ENCODE results near the gene MNS1. TPM values are rescaled to one million over a fixed set of nuclear protein-coding genes. Genes with fewer than 3 reads are reported as not detected.

MNS1 gene, protein sequence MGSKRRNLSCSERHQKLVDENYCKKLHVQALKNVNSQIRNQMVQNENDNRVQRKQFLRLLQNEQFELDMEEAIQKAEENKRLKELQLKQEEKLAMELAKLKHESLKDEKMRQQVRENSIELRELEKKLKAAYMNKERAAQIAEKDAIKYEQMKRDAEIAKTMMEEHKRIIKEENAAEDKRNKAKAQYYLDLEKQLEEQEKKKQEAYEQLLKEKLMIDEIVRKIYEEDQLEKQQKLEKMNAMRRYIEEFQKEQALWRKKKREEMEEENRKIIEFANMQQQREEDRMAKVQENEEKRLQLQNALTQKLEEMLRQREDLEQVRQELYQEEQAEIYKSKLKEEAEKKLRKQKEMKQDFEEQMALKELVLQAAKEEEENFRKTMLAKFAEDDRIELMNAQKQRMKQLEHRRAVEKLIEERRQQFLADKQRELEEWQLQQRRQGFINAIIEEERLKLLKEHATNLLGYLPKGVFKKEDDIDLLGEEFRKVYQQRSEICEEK
- total RNA-seq (2014; rRNA removed; shearing (Covaris generic)) = 1.4 and 2.9 TPM in 2 replicates
- 3.6 and 4.2 TPM in 2 replicates for polyA plus RNA-seq (2016; fragmentation: Nextera tagmentation; extraction: Ambion mirVana)

DNA sequence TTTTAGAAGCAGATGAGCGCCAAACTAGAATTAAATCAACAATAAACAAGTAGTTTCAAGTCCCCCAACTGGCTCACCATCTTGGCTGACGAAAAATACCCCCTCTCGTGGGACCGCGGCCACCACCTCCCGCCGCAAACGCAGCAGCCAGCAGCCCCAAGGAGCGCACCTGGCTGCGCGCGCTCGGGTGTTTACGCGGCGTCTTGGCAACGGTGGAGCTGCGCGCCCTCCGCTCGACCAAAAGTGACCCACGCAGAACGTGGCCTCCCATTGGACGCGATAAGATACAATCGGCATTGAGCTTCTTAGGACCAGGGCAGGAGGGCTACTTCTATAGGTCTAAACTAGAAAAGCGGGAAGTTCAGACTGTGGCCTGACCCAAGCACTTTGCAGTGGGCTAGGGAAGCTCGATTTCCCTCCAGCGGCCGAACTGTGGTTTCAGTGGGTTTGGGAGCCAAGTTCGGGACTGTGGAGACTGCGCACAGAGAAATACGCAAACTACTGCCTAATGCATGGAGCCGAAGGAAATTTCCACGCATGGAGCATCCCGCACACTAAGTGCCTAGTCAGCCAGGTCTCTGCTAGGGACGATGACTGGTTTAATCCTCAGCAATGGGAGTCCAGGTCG lies at the start of gene MNS1:
MNS1 (minus strand) TSS at position 245 of the 628 bp plus-strand sequence; CDS start at position 80, 165 bp downstream.
- Histone ChIP-seq H3K9me3 (ENCODE audit: low read depth) (no peaks in the 10 kb centered on the region), H3K4me3 (peak within 1 kb of the TSS; percentile 85), H3K27ac (no peak within 1 kb of the TSS), H3K4me1 (ENCODE audit: insufficient read depth) (no peaks in the 10 kb centered on the region), H3K36me3 (ENCODE audit: low read depth) (no peaks in the 10 kb centered on the region), H2AFZ (peak within 1 kb of the TSS; percentile 98), H3K9ac (peak within 1 kb of the TSS; percentile 83), H3K27me3 (replicated peaks; ENCODE audit: insufficient read depth) (no peaks in the 10 kb centered on the region), H3K4me2 (ENCODE audit: unreplicated experiment) (peak within 1 kb of the TSS; percentile 94), H3F3A (ENCODE audit: insufficient read depth) (no peaks in the 10 kb centered on the region), H4K20me1 (ENCODE audit: insufficient read depth) (no peaks in the 10 kb centered on the region), H3K79me2 (ENCODE audit: insufficient read depth) (no peaks in the 10 kb centered on the region), H3K9me2 (ENCODE audit: insufficient read depth) (no peaks in the 10 kb centered on the region)
- in situ Hi-C loops (cut with MboI) = no loop called here
- peak; percentile 98 for DNase-seq
- no peak for TF ChIP-seq EZH2 (IDR thresholded peaks at IDR 0.05; ENCODE audit: insufficient read depth, poor library complexity, severe bottlenecking)
- TF ChIP-seq EZH2phosphoT487 (IDR thresholded peaks at IDR 0.05; ENCODE audit: insufficient read depth, low read depth) = no peak
- 1% methylated on average over 38 of the region's 38 CpGs for WGBS, 2 experiments (ENCODE audit: low coverage in 1 of 2, low lambda C conversion rate in 2 of 2, missing lambda C conversion rate in 2 of 2)

DNA sequence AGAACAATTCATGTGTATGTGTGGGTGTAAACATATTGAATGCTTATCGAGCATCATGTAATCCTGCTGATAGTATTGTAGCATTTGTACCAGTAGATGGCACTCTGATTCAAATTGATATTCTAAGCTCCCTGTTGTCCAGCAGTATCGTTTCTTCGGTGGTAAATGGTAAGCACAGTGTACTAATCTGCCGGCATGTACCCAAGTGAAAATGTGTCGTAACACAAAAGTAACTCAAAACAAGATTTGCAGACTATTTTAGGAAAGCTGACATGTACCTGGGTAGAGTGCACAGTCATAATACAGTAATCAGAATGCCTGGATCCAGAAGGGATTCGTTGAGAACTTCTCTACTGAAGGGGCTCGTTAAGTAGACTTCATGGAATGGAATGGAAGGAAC lies 31.7 kb upstream of the MNS1 start:
- Histone ChIP-seq H2AFZ (peak overlapping the region; percentile 83), H3K4me1 (ENCODE audit: insufficient read depth) (no peaks in the 10 kb centered on the region), H3K36me3 (ENCODE audit: low read depth) (no peaks in the 10 kb centered on the region), H4K20me1 (ENCODE audit: insufficient read depth) (no peaks in the 10 kb centered on the region), H3K4me2 (ENCODE audit: unreplicated experiment) (peak overlapping the region; percentile 69), H3K9me3 (ENCODE audit: low read depth) (no peaks in the 10 kb centered on the region), H3F3A (ENCODE audit: insufficient read depth) (no peaks in the 10 kb centered on the region), H3K9me2 (ENCODE audit: insufficient read depth) (no peaks in the 10 kb centered on the region), H3K79me2 (ENCODE audit: insufficient read depth) (no peaks in the 10 kb centered on the region), H3K27me3 (replicated peaks; ENCODE audit: insufficient read depth) (no peaks in the 10 kb centered on the region; the same call in 1 of the 2 replicates), H3K9ac (0 out of 2 replicates have a peak overlapping the region, but pooled peaks have one; percentile 10), H3K4me3 (peak overlapping the region; percentile 58), H3K27ac (no peak overlapping the region)
- no peak for TF ChIP-seq EZH2phosphoT487 (IDR thresholded peaks at IDR 0.05; ENCODE audit: insufficient read depth, low read depth)
- TF ChIP-seq EZH2 (IDR thresholded peaks at IDR 0.05; ENCODE audit: insufficient read depth, poor library complexity, severe bottlenecking) = no peak
- in situ Hi-C loops (cut with MboI) = loop anchor here (10.0 to 25.0 kb wide), 4 partner anchors 391 to 1041 kb away; no protein-coding TSS in a partner anchor
- DNase-seq = peak; percentile 73
- 11 to 14% methylated on average over 7 of the region's 7 CpGs for WGBS, 2 experiments (ENCODE audit: low coverage in 1 of 2, low lambda C conversion rate in 2 of 2, missing lambda C conversion rate in 2 of 2)

DNA sequence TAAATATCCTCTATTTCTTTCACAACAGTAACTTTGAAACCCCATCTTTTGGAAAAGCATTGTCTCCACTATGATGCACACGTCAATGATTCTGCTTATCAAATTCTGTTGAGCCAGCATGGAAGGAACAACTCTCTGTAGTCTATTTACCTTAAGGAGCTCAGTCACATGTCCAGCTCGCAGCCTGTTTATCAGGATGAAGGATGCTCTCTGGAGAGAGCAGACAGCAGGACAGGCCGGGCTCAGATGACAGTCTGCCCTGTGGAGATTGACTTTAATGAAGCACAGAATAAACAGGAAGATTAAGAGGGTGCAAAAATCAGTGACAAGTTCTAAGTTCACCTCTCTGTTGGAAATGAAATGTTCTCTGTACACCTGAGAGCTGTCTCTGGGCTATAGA lies 30.6 kb upstream of the MNS1 start:
- 62 to 78% methylated on average over 3 of the region's 3 CpGs for WGBS, 2 experiments (ENCODE audit: low coverage in 1 of 2, low lambda C conversion rate in 2 of 2, missing lambda C conversion rate in 2 of 2)

DNA sequence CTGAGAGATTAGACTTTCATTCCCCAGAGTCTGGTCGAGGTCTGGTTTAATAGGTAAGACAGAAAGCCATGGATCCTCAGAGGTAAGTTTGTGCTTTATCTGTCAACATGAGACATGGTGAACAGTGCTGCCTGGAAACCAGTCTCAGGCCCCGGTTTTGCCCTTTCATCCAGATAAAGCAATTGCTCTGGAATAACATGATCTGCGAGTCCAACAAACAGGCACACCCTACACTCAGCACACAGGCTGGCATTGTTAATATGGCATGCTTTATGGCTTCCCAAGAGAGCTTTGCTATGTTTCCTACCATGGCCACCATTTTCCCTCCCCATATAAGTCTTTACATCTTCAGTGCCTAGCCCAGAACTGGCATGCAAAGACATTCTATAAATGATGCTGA lies 30.1 kb upstream of the MNS1 start:
- H3K4me1 ChIP-seq (ENCODE audit: insufficient read depth) = no peaks in the 10 kb centered on the region
- H4K20me1 ChIP-seq (ENCODE audit: insufficient read depth) = no peaks in the 10 kb centered on the region
- H2AFZ ChIP-seq = no peak overlapping the region
- DNase-seq = no peak
- in situ Hi-C loops (cut with MboI) = loop anchor here (10.0 to 25.0 kb wide), 4 partner anchors 392 to 1042 kb away; no protein-coding TSS in a partner anchor
- no peaks in the 10 kb centered on the region for H3F3A ChIP-seq (ENCODE audit: insufficient read depth)
- H3K79me2 ChIP-seq (ENCODE audit: insufficient read depth) = no peaks in the 10 kb centered on the region
- 15 to 24% methylated on average over 3 of the region's 3 CpGs for WGBS, 2 experiments (ENCODE audit: low coverage in 1 of 2, low lambda C conversion rate in 2 of 2, missing lambda C conversion rate in 2 of 2)
- no peak overlapping the region for H3K9ac ChIP-seq
- H3K27me3 ChIP-seq (replicated peaks; ENCODE audit: insufficient read depth) = no peaks in the 10 kb centered on the region; the same call in 1 of the 2 replicates
- no peak overlapping the region for H3K4me2 ChIP-seq (ENCODE audit: unreplicated experiment)
- H3K9me3 ChIP-seq (ENCODE audit: low read depth) = no peaks in the 10 kb centered on the region
- H3K36me3 ChIP-seq (ENCODE audit: low read depth) = no peaks in the 10 kb centered on the region
- H3K9me2 ChIP-seq (ENCODE audit: insufficient read depth) = no peaks in the 10 kb centered on the region
- H3K4me3 ChIP-seq = no peak overlapping the region
- no peak overlapping the region for H3K27ac ChIP-seq
- TF ChIP-seq EZH2phosphoT487 (IDR thresholded peaks at IDR 0.05; ENCODE audit: insufficient read depth, low read depth) (no peak), EZH2 (IDR thresholded peaks at IDR 0.05; ENCODE audit: insufficient read depth, poor library complexity, severe bottlenecking) (no peak)

More for the DNA sequence above, 30.6 kb upstream of the MNS1 start:
- no peak overlapping the region for H3K27ac ChIP-seq
- no peaks in the 10 kb centered on the region for H3F3A ChIP-seq (ENCODE audit: insufficient read depth)
- no peak overlapping the region for H2AFZ ChIP-seq
- H3K9me3 ChIP-seq (ENCODE audit: low read depth) = no peaks in the 10 kb centered on the region
- no peaks in the 10 kb centered on the region for H3K79me2 ChIP-seq (ENCODE audit: insufficient read depth)
- DNase-seq = no peak
- H3K36me3 ChIP-seq (ENCODE audit: low read depth) = no peaks in the 10 kb centered on the region
- no peaks in the 10 kb centered on the region for H3K9me2 ChIP-seq (ENCODE audit: insufficient read depth)
- no peak overlapping the region for H3K9ac ChIP-seq
- no peaks in the 10 kb centered on the region for H3K4me1 ChIP-seq (ENCODE audit: insufficient read depth)
- in situ Hi-C loops (cut with MboI) = loop anchor here (10.0 to 25.0 kb wide), 4 partner anchors 392 to 1042 kb away; no protein-coding TSS in a partner anchor
- H4K20me1 ChIP-seq (ENCODE audit: insufficient read depth) = no peaks in the 10 kb centered on the region
- TF ChIP-seq EZH2 (IDR thresholded peaks at IDR 0.05; ENCODE audit: insufficient read depth, poor library complexity, severe bottlenecking) = no peak
- TF ChIP-seq EZH2phosphoT487 (IDR thresholded peaks at IDR 0.05; ENCODE audit: insufficient read depth, low read depth) = no peak
- H3K4me3 ChIP-seq = no peak overlapping the region
- no peak overlapping the region for H3K4me2 ChIP-seq (ENCODE audit: unreplicated experiment)
- no peaks in the 10 kb centered on the region; the same call in 1 of the 2 replicates for H3K27me3 ChIP-seq (replicated peaks; ENCODE audit: insufficient read depth)
